NCI-H1417 (cell line): Measurements from ENCODE around the gene POPDC2.
"Not testable (repeated sequence)": the region's sequence is repeated elsewhere in the genome, so short reads cannot be mapped to it uniquely, and the experiment has no call there.

ENCODE experiments used
- DNase-seq, 3 experiments: peaks; one replicate each; lab custom pipeline; 2025; lab: John Stamatoyannopoulos, UW

The POPDC2 gene

DNA sequence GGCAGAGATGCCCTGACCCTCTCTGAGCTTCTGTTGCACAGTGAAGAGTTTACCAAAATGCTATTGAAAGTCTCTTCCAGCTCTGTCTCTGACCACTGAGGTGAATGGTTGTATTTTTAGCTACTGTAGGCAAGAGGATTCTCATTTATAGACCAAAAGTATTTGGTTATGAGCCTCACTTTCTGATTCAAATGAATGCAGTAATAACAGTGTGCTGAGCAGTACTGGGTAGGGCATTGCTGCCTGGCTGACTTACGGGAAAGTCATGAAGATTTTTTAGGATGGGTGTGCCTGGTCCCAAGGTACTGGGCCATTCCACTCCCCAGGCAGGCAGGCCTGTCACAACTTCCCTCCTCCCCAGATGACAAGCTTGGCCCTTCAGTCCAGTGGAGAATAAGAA lies 47.2 kb downstream of the POPDC2 start:
- DNase-seq: no peak

DNA sequence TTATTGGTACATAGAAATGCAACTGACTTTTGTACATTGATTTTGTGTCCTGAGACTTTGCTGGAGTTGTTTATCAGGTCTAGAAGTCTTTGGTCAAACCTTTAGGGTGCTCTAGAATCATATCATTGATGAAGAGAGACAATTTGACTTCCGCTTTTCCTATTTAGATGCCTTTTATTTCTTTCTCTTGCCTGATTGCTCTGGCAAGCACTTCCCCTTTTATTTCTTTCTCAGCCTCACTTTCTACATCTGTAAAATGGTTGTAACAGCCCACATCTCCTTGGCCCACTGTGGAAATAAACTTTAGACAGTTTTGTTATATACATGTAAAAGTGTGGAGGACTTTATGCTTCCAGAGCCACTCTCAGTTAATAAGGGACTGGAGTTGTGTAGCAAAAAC lies 48.7 kb downstream of the POPDC2 start:
- no peak for DNase-seq

DNA sequence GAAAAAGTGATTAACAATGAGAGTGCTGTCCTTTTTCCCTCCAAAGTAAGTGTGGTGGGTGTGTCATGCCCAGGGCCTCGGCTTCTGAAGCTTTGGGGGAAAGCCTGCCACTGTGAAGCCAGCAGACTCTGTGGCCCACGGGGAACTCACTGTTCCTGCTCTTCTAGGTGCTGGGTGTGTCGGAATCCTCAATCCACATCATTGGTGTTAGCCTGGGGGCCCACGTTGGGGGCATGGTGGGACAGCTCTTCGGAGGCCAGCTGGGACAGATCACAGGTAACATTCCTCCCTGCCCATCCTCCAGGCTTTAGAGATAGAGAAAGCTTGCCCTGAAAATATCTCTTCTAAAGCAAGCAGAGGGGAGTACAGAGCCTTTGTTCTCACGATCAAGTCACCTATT lies 51.1 kb downstream of the POPDC2 start:
- DNase-seq: no peak

DNA sequence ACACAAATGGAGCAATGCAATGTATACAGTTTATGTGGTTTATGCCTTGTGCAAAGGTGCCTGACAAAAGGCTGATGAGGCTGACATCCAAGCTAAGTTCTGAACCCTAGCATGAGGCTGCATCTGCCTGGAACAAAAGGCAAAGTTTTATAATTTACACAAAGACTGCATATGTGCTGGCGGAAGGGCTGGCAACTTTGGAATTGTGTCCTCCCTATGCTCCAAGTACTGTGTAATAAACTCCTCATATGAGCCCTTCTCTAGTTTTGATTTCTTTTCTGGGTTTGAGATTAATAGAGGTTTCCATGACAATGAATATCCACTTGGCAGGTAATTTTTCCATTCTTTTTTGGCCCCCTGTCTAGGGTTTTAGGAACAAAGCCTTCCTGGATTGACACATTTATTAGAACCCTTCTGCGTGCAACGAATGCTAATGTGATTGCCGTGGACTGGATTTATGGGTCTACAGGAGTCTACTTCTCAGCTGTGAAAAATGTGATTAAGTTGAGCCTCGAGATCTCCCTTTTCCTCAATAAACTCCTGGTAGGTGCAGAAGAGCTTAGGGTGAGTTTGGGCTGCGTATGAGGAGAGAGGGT lies 51.9 kb downstream of the POPDC2 start:
- peak in 1 of 3 experiments; percentile 7 for DNase-seq

DNA sequence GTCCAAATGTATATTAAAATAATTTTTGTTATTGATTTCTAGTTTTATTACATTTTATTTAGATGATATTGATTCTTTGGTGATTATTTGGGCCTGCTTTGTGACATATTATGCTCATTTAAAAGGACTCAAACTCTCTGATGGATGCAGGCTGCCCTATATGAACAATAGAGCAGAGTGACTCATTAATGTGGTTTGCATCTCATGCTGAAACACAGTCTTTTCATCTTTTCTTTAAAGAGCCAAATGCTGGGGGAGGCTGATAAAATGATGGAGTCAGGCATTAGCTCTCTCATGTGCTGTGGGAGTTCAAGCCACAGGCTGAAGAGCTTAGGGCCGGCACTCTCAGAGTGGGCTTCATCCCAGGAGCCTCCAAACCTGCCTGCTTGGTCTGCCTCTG lies 55.5 kb downstream of the POPDC2 start:
- no peak for DNase-seq

DNA sequence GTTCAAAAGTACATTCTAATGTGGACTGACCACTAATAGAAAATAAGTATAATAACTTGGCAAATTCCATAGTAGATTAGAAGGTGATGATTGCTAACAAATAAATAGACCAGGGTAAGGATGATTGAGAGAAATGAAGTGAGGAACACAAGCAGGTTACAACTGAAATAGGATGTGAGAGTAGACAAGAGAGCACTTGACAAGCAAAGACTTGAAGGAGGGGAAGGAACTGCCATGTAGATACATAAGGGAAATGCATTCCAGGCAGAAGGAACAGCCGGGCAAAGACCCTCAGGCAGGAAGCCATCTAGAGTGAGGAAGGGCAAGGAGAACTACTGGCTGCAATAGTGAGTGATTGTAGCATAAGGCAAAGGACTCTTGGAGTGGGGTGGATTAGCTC lies 57.7 kb downstream of the POPDC2 start:
- DNase-seq: no peak

DNA sequence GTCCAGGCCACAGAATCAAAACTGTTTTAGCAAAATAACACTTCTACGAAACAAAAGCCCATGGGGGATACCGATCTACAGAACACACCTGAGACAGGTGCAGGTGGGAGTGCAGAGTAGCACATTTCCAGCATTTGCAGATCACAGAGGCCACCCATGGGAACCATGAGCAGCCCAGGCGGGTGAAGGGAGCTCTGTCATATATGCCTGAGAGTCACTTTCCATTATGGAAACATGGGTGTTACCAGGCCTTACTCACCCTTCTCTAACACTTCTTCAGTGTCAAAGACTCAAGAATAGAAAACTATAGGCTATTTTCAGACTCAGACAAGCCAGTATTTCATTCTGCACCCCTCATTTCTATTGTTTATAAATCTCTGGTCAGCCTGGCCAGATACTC lies 59.2 kb downstream of the POPDC2 start:
- DNase-seq: no peak

DNA sequence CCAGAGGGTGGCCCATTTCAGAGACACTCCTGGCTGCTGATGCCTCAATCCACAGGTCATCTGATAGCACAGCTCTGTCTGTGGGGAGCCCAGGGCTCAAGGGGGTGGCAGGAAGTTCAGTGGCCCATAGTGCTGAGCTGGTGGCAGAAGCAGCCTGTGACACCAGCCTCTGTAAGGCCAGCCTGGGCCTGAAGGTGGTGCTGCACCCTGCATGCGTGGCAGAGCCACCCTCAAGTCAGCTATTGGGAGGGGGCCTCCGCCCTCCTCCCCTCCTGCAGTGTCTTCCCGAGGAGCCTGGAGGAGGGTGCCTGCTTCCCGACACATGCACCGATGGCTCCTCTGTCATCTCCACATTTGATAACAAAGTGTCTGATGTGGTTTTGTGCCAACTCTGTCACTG lies 59.7 kb downstream of the POPDC2 start:
- DNase-seq: no peak

DNA sequence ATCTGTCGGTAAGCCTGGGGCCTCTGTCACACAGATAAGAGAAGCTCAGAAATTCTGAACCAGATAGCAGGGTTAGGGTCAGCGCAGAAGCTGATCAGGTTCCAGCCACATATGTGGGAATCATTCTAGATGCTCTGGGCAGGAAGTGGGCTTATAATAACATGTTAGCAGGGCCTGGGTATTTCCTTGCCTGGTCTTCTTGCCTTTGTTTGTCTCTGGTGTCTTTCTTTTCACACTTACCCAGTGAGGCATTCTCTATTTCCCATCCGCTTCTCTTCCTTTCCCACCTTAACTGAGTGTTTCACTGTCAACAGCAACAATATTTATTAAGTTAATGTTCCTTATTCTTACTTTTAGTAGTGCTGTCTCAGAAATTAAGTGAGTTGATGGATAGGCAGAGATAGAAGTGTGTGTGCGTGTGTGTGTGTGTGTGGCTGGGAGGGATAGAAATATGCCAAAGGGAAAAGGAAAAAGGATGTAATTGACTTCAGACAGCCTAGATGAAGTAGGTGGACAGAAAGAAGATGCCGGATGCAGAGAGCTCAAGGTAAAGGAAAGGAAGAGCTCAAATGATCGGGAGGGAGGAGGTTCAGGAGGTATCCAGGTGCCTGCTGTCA lies 60.7 kb downstream of the POPDC2 start:
- no peak for DNase-seq

DNA sequence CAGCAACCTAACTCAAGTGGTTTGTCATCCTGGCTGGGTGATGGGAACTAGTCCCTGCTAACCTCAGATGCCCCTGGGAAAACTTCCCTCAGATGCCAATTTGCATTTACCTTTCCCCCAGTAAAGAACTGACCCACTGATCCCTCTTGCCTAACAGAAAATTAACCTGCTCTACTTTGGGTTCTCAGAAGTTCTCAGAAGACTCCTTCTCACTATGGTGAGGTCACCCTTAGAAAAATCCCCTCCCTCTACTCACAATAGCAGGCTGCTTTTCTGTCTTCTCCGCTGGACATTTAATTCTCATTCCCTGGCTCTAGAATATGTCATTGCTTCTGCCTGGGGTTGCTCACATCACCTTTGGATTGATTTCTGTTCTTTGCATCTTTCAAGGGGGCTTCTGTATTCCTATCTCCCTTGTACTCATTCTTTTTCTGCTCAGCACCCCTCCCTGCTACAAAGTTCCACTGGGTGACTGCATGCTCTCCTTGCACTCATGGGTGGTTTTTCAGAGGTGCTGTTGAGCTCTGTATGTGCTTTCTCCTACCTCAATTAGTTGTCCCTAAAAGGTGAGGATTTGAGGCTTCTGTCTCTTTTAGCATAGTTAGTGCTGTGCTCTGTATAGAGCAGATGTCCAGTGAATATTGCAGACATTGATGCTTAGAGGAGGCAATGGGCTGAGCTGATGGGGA lies 61.8 kb downstream of the POPDC2 start:
- no peak for DNase-seq

DNA sequence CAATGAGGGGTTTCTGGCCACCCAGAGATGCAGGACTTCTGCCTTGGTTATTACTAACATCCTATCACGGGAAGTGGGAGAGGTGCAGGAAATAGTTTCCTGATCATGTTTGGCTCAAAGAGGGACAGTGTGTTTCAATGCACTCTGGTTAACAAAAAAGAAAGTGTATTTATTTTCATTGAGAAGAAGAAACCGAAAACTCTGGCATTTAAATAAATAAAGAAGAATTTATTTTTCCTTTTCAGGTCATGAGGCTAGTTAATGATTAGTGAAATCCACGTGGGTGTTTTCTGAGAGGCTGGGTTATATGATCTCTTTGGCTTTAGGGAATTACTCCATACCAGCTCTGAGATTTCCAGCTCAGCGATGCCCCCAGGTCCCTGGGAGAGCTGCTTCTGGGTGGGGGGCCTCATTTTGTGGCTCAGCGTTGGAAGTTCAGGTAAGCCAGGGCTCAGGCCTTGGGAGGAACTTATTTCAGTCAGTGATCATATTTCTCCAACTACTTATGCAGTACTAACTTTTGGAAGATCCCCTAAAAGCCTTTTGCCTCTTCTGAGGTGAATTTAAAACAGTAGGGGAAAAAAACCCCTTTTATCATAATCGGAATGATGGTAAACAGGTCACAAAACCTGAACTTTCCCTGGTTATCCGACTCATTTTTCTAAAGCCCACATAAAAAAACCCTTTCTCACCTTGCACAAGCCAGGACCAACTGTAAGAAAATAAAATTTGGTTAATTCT lies 62.7 kb downstream of the POPDC2 start, which contains the start of gene PLA1A:
PLA1A (plus strand) TSS at position 338 of the 741 bp plus-strand sequence; CDS start at position 367, 29 bp downstream.
- no peak for DNase-seq

DNA sequence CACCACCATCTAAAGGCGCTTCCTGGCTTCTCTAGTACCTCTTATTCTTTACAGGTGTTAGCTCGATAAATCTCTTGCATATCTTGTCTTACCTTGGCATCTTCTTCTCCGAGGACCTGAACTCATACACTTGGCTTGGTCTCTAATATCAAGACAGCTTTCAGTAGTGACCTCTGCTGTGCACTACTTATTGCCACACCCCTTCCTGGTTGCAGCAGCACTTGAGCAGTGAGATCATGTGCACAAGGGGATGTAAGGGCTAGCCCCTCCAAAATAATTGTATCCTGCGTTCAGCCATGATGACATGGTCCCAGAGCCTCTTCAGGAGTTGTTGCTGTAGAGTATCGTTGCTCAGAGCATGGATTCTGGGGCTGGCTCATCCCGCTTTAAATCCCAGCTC lies 64.0 kb downstream of the POPDC2 start:
- no peak for DNase-seq

DNA sequence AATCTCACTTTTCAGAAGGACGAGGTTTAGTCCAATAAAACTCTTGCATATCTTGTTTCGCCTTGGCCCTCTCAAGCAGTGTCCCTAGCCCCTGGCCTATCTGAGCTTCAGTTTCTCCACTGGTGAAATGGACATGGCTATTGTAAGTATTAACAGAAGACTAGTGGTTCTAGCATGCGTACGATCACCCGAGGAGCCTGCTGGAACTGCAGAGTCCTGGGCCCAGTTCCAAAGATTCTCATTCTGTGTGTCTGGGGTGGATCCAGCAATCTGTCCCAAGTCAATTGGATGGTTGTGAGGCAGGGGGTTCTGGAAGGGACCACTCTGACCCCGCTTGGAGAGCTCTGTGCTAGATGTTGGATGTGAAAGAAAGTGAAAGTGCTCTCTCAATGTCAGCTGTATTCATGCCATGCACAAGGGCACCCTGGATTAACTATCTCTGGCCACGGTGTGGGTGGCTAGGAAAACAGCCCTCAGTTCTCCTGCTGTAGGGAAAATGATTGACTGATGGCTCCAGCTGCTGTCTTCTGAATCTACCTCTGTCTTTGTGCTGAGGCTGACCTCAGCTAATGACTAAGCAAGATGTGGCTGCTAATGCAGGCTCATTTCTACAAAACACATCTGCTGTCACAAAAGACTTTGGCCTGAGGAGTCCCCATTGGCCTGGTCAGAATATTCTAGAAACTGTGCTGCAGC lies 64.6 kb downstream of the POPDC2 start:
- DNase-seq: no peak

DNA sequence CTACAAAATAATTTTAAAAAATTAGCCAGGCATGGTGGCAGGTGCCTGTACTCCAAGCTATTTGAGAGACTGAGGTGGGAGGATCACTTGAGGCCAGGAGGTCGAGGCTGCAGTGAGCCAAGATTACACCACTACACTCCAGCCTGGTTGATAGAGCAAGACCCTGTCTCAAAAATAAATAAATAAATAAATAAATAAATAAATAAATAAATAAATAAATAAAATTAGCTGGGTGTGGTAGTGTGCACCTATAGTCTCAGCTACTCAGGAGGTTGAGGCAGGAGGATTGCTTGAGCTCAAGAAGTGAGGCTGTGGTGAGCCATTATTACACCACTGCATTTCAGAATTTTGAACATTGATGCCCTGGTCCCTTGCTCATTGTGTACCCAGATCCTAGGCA lies 65.5 kb downstream of the POPDC2 start:
- DNase-seq: not testable (repeated sequence)

DNA sequence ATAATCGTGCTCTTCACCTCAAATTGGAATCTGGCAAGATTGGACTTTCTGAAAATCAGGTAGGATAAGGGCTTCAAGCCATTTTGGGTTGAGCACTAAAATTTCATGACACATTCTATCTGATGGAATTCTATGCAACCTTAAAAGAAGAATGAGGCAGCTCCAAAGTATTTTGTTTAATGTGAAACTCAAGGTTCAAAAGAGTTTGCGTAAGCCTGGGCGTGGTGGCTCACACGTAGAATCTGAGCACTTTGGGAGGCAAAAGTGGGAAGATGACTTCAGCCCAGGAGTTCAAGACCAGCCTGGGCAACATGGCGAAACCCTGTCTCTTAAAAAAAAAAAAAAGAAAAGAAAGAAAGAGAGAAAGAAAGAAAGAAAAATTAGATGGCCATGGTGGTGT lies 66.3 kb downstream of the POPDC2 start:
- DNase-seq: no peak

DNA sequence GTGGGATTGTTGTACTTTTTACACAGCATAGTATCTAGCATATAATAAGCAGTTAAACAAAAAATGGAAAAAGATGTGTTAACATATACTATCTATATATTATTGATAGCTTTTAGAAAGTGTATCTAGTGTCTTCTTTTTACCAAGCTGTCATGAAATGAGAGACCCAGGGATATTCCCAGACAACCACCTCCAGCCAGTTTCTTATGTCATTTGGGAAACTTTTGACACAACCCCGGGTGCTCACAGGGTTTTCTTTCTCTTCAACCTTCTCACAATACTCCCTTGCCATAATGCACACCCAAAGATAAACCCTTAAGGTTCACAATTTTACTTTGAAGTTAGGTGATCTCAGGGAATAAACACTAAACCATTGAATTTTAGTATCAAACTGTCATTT lies 67.5 kb downstream of the POPDC2 start:
- DNase-seq: no peak
